Measurements from ENCODE around the gene LY6G5C. TPM values are rescaled to one million over a fixed set of nuclear protein-coding genes. Genes with fewer than 3 reads are reported as not detected.

The LY6G5C gene
- total RNA-seq, 2 donors from 2014 or later, result 0.93 to 2.0 TPM

- Mint-ChIP-seq H3K36me3 (ENCODE audit: low read depth) (no peaks in the 10 kb centered on the region), H3K4me3 (peak within 1 kb of the TSS; percentile 14), H3K4me1 (peaks cover 43% of the 10 kb centered on the region), H3K27me3 (ENCODE audit: insufficient read depth) (no peaks in the 10 kb centered on the region), H3K9me3 (no peaks in the 10 kb centered on the region), H3K27ac (peak within 1 kb of the TSS; percentile 95)
- Histone ChIP-seq H3K4me1 (ENCODE audit: control insufficient read depth, insufficient read depth, low read length) (peaks cover 7% of the 10 kb centered on the region), H3K9ac (ENCODE audit: extremely low read depth, low read length, poor library complexity, severe bottlenecking) (no peak within 1 kb of the TSS), H3K36me3 (ENCODE audit: control insufficient read depth, insufficient read depth, low read length) (no peaks in the 10 kb centered on the region), H3K4me3 (ENCODE audit: low read length) (no peak within 1 kb of the TSS), H3K27me3 (ENCODE audit: control insufficient read depth, insufficient read depth, low read length, poor library complexity, severe bottlenecking) (no peaks in the 10 kb centered on the region), H3K9me3 (ENCODE audit: control insufficient read depth, low read length) (no peaks in the 10 kb centered on the region), H3K27ac (ENCODE audit: low read depth, low read length) (peak within 1 kb of the TSS; percentile 67)
- TF ChIP-seq CTCF (conservative IDR thresholded peaks at IDR 0.05), result no peak
- DNase-seq, result peak; percentile 84
- WGBS, 2 experiments (ENCODE audit: insufficient coverage in 1 of 2, insufficient read length in 1 of 2), result 67 to 70% methylated on average over 5 to 15 of the region's 16 CpGs
Measured at GRCh38 chr6:31715022-31715958, 34.4 kb upstream of the LY6G5C start, which contains the start of gene LY6G6D. TSS of gene LY6G6D (plus strand) at chr6:31715348. CDS start at chr6:31715356, 8 bp downstream.

GRCh38 chr6:31713991-31714684, 33.3 kb upstream of the LY6G5C start:
- no peaks in the 10 kb centered on the region for H3K9me3 Mint-ChIP-seq
- Histone ChIP-seq H3K27ac (ENCODE audit: low read depth, low read length) (peak overlapping the region; percentile 67), H3K36me3 (ENCODE audit: control insufficient read depth, insufficient read depth, low read length) (no peaks in the 10 kb centered on the region), H3K9me3 (ENCODE audit: control insufficient read depth, low read length) (no peaks in the 10 kb centered on the region), H3K4me1 (ENCODE audit: control insufficient read depth, insufficient read depth, low read length) (peaks cover 7% of the 10 kb centered on the region), H3K4me3 (ENCODE audit: low read length) (no peak overlapping the region), H3K27me3 (ENCODE audit: control insufficient read depth, insufficient read depth, low read length, poor library complexity, severe bottlenecking) (no peaks in the 10 kb centered on the region), H3K9ac (ENCODE audit: extremely low read depth, low read length, poor library complexity, severe bottlenecking) (peak overlapping the region; percentile 18)
- peaks cover 45% of the 10 kb centered on the region for H3K4me1 Mint-ChIP-seq
- no peaks in the 10 kb centered on the region for H3K27me3 Mint-ChIP-seq (ENCODE audit: insufficient read depth)
- 0 to 18% methylated on average over 3 to 5 of the region's 5 CpGs for WGBS, 2 experiments (ENCODE audit: insufficient coverage in 1 of 2, insufficient read length in 1 of 2)
- peak overlapping the region; percentile 14 for H3K4me3 Mint-ChIP-seq
- TF ChIP-seq CTCF (conservative IDR thresholded peaks at IDR 0.05), result no peak
- peak; percentile 79 for DNase-seq
- H3K27ac Mint-ChIP-seq, result peak overlapping the region; percentile 95
- no peaks in the 10 kb centered on the region for H3K36me3 Mint-ChIP-seq (ENCODE audit: low read depth)

- WGBS, 2 experiments (ENCODE audit: insufficient coverage in 1 of 2, insufficient read length in 1 of 2), result 60 to 75% methylated on average over 2 to 4 of the region's 4 CpGs
- Histone ChIP-seq H3K4me1 (ENCODE audit: control insufficient read depth, insufficient read depth, low read length) (peaks cover 7% of the 10 kb centered on the region), H3K4me3 (ENCODE audit: low read length) (no peak overlapping the region), H3K27me3 (ENCODE audit: control insufficient read depth, insufficient read depth, low read length, poor library complexity, severe bottlenecking) (no peaks in the 10 kb centered on the region), H3K36me3 (ENCODE audit: control insufficient read depth, insufficient read depth, low read length) (no peaks in the 10 kb centered on the region), H3K27ac (ENCODE audit: low read depth, low read length) (peak overlapping the region; percentile 67), H3K9ac (ENCODE audit: extremely low read depth, low read length, poor library complexity, severe bottlenecking) (peak overlapping the region; percentile 18), H3K9me3 (ENCODE audit: control insufficient read depth, low read length) (no peaks in the 10 kb centered on the region)
- Mint-ChIP-seq H3K4me1 (peaks cover 41% of the 10 kb centered on the region), H3K36me3 (ENCODE audit: low read depth) (no peaks in the 10 kb centered on the region), H3K27ac (peak overlapping the region; percentile 95), H3K4me3 (peak overlapping the region; percentile 14), H3K27me3 (ENCODE audit: insufficient read depth) (no peaks in the 10 kb centered on the region), H3K9me3 (no peaks in the 10 kb centered on the region)
- TF ChIP-seq CTCF (conservative IDR thresholded peaks at IDR 0.05), result no peak
- DNase-seq, result no peak
Measured at GRCh38 chr6:31713465-31713864, 32.6 kb upstream of the LY6G5C start.

All from endodermal cell (in vitro differentiated cells).